ENCODE results near the gene RGL4. TPM values are rescaled to one million over a fixed set of nuclear protein-coding genes. Genes with fewer than 3 reads are reported as not detected.

RGL4 gene
- total and polyA plus RNA-seq, 2 of the 13 experiments (the other 11 are each of a cell fraction or from before 2014, with no cell fraction given) = not detected

DNA sequence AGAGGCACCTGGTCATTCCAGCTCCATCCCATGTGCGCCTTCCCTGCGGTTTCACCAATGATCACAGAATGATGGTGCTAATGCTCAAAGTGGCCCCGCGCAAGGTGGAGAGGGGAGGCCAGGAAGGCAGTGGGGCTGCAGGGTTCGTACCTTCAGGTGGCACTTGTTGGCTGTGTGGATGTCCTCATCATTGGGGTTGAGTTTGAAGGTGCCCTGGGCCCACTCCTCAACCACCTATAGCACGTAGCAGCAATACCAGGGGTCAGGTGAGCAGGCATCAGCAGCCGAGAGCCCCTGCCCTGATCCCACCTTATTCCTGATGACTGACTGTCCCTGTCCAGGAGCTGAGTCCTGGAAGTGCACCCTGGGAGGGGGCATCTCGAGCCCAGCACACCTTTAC is 38.1 kb upstream of the RGL4 start:
- intact Hi-C loops (cut with micrococcal nuclease; ENCODE audit: unreplicated experiment) (no loop called here), in situ Hi-C loops (cut with HindIII; ENCODE audit: extremely low pct_ligation_motif_present, low pct_unique_long_range_greater_than_20kb) (no loop called here)
- 87% methylated on average over 6 of the region's 8 CpGs for WGBS (ENCODE audit: low lambda C conversion rate)
- Histone ChIP-seq H3K4me2 (ENCODE audit: low read depth, low read length) (no peak overlapping the region), H3K4me3 (replicated peaks in 1 of 3; ENCODE audit: insufficient read depth in 1 of 3, low read depth in 2 of 3, low read length in 3 of 3) (no peak overlapping the region), H3K79me2 (ENCODE audit: insufficient read depth, low read length) (no peaks in the 10 kb centered on the region), H3K9me3 (ENCODE audit: low read length) (no peaks in the 10 kb centered on the region), H3K27ac (ENCODE audit: extremely low read length, insufficient read depth, low read length) (no peak overlapping the region), H3K4me1 (ENCODE audit: insufficient read depth, low read length) (peaks cover 11% of the 10 kb centered on the region), H2AFZ (ENCODE audit: low read length) (no peak overlapping the region), H4K20me1 (ENCODE audit: insufficient read depth, low read length) (no peaks in the 10 kb centered on the region), H3K36me3 (replicated peaks in 1 of 2; ENCODE audit: control insufficient read depth in 1 of 2, insufficient read depth in 2 of 2, low read length in 2 of 2) (no peaks in the 10 kb centered on the region), H3K9ac (ENCODE audit: insufficient read depth, low read depth, low read length) (no peak overlapping the region), H3K27me3 (ENCODE audit: control insufficient read depth in 1 of 2, insufficient read depth in 2 of 2, low read length in 2 of 2) (no peaks in the 10 kb centered on the region)
- FAIRE-seq (no peak), ATAC-seq (no peak), DNase-seq (ENCODE audit: low spot score) (no peak)
- POLR2A ChIA-PET = no interaction called here
- no TSS peak for BruUV-seq (replicated peaks)
- TF ChIP-seq ATF1 (CRISPR knock-in tag; IDR thresholded peaks at IDR 0.05) = no peak
- TF ChIP-seq, protein P1, sequence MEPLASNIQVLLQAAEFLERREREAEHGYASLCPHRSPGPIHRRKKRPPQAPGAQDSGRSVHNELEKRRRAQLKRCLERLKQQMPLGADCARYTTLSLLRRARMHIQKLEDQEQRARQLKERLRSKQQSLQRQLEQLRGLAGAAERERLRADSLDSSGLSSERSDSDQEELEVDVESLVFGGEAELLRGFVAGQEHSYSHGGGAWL (CRISPR knock-in tag; IDR thresholded peaks at IDR 0.05) = no peak
- TF ChIP-seq, protein P2, sequence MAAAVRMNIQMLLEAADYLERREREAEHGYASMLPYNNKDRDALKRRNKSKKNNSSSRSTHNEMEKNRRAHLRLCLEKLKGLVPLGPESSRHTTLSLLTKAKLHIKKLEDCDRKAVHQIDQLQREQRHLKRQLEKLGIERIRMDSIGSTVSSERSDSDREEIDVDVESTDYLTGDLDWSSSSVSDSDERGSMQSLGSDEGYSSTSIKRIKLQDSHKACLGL (CRISPR knock-in tag; IDR thresholded peaks at IDR 0.05) = no peak
- no peak for TF ChIP-seq ZNF260 (CRISPR knock-in tag; IDR thresholded peaks at IDR 0.05; ENCODE audit: borderline replicate concordance, low read depth)
- TF ChIP-seq ZNF496 (CRISPR knock-in tag; IDR thresholded peaks at IDR 0.05; ENCODE audit: insufficient replicate concordance) = no peak
- no peak for TF ChIP-seq RARG (CRISPR knock-in tag; IDR thresholded peaks at IDR 0.05; ENCODE audit: low read depth)
- TF ChIP-seq RBM22 (optimal IDR thresholded peaks at IDR 0.05; ENCODE audit: low read length) = no peak
- no peak for TF ChIP-seq RAD21 (CRISPR knock-in tag; IDR thresholded peaks at IDR 0.05)
- no peak for TF ChIP-seq MAZ (IDR thresholded peaks at IDR 0.05; ENCODE audit: borderline replicate concordance, low read depth, low read length)
- no peak for TF ChIP-seq MAZ (CRISPR knock-in tag; IDR thresholded peaks at IDR 0.05; ENCODE audit: low read depth)
- no peak for TF ChIP-seq TBX3 (IDR thresholded peaks at IDR 0.05; ENCODE audit: borderline replicate concordance)
- TF ChIP-seq, protein P3, sequence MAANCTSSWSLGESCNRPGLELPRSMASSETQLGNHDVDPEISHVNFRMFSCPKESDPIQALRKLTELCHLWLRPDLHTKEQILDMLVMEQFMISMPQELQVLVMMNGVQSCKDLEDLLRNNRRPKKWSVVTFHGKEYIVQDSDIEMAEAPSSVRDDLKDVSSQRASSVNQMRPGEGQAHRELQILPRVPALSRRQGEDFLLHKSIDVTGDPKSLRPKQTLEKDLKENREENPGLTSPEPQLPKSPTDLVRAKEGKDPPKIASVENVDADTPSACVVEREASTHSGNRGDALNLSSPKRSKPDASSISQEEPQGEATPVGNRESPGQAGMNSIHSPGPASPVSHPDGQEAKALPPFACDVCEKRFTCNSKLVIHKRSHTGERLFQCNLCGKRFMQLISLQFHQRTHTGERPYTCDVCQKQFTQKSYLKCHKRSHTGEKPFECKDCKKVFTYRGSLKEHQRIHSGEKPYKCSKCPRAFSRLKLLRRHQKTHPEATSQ (CRISPR knock-in tag; IDR thresholded peaks at IDR 0.05; ENCODE audit: borderline replicate concordance) = no peak
- TF ChIP-seq GTF2F1 (IDR thresholded peaks at IDR 0.05; ENCODE audit: low read length) = no peak
- TF ChIP-seq, protein P4, sequence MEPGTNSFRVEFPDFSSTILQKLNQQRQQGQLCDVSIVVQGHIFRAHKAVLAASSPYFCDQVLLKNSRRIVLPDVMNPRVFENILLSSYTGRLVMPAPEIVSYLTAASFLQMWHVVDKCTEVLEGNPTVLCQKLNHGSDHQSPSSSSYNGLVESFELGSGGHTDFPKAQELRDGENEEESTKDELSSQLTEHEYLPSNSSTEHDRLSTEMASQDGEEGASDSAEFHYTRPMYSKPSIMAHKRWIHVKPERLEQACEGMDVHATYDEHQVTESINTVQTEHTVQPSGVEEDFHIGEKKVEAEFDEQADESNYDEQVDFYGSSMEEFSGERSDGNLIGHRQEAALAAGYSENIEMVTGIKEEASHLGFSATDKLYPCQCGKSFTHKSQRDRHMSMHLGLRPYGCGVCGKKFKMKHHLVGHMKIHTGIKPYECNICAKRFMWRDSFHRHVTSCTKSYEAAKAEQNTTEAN (CRISPR knock-in tag; conservative IDR thresholded peaks at IDR 0.05) = no peak
- CTCF ChIA-PET (ENCODE audit: low intra/inter-chr PET ratio, low total read pairs) = no interaction called here
